ENCODE measurements around the gene APC. TPM values are rescaled to one million over a fixed set of nuclear protein-coding genes. Genes with fewer than 3 reads are reported as not detected.

APC gene
- total RNA-seq, 1 experiment from 2014 or later, result 40.0 TPM

DNA sequence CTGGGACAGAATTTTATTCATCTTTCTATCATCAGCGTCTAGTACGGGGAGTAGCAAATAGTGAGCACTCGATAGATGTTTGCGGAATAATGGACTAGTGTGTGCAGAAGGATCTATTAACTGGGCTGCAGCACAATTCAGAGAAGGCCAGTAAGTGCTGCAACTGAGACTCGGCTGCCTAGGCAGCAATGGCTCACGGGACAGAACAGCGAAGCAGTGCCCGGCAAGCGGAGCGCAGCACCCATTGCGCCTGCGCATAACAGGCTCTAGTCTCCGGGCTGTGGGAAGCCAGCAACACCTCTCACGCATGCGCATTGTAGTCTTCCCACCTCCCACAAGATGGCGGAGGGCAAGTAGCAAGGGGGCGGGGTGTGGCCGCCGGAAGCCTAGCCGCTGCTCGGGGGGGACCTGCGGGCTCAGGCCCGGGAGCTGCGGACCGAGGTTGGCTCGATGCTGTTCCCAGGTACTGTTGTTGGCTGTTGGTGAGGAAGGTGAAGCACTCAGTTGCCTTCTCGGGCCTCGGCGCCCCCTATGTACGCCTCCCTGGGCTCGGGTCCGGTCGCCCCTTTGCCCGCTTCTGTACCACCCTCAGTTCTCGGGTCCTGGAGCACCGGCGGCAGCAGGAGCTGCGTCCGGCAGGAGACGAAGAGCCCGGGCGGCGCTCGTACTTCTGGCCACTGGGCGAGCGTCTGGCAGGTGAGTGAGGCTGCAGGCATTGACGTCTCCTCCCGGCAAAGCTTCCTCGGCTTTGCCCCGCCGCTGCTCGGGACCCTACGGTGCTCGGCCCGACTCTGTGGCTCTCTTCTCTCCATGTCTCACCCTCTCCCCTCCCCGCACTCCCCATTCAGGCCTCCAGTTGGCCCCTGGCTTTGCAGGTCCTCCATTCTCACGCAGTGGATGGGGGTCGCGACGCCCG, 30.2 kb upstream of the APC start (continued):
- TF ChIP-seq, protein P1, sequence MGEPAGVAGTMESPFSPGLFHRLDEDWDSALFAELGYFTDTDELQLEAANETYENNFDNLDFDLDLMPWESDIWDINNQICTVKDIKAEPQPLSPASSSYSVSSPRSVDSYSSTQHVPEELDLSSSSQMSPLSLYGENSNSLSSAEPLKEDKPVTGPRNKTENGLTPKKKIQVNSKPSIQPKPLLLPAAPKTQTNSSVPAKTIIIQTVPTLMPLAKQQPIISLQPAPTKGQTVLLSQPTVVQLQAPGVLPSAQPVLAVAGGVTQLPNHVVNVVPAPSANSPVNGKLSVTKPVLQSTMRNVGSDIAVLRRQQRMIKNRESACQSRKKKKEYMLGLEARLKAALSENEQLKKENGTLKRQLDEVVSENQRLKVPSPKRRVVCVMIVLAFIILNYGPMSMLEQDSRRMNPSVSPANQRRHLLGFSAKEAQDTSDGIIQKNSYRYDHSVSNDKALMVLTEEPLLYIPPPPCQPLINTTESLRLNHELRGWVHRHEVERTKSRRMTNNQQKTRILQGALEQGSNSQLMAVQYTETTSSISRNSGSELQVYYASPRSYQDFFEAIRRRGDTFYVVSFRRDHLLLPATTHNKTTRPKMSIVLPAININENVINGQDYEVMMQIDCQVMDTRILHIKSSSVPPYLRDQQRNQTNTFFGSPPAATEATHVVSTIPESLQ (CRISPR knock-in tag; IDR thresholded peaks at IDR 0.05), result no peak

DNA sequence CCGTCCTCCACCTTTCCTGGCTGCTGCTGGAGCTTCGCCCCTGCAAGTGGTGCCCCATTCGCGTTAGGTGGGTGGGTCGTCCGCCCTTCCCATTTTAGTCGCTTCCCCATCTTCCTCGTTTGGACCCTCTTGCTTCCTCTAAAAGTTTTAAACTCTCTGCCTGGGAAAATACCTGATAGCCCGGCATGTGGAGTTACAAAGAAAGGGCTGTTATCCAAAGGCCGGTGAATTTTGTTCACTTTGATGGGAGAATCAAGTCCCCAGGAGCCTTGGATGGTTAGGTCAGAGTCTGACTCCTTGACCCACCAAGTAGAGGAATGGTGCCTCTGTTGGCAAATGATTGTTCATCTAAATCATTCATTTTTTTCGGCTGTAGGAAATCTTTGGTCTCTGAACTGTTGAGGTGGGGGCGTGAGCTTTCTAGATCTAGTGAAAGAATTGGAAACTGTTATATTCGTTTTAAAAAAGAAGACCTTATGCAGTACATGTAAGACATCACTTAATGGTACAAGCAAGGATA, 29.5 kb upstream of the APC start:
- H3K9me3 Mint-ChIP-seq, result no peaks in the 10 kb centered on the region
- H3K4me3 Mint-ChIP-seq, result peak overlapping the region; percentile 92
- no peaks in the 10 kb centered on the region for H3K27me3 Mint-ChIP-seq (ENCODE audit: low read depth)
- TF ChIP-seq ZNF219 (CRISPR knock-in tag; IDR thresholded peaks at IDR 0.05; ENCODE audit: borderline replicate concordance) (no peak), EMX1 (CRISPR knock-in tag; IDR thresholded peaks at IDR 0.05) (no peak), NFE2L1 (CRISPR knock-in tag; IDR thresholded peaks at IDR 0.05) (no peak), NFATC4 (CRISPR knock-in tag; IDR thresholded peaks at IDR 0.05) (no peak), CREB1 (CRISPR knock-in tag; IDR thresholded peaks at IDR 0.05) (no peak), SMAD3 (CRISPR knock-in tag; IDR thresholded peaks at IDR 0.05; ENCODE audit: borderline replicate concordance) (no peak)
- TF ChIP-seq, protein P2, sequence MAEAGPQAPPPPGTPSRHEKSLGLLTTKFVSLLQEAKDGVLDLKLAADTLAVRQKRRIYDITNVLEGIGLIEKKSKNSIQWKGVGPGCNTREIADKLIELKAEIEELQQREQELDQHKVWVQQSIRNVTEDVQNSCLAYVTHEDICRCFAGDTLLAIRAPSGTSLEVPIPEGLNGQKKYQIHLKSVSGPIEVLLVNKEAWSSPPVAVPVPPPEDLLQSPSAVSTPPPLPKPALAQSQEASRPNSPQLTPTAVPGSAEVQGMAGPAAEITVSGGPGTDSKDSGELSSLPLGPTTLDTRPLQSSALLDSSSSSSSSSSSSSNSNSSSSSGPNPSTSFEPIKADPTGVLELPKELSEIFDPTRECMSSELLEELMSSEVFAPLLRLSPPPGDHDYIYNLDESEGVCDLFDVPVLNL (CRISPR knock-in tag; IDR thresholded peaks at IDR 0.05; ENCODE audit: borderline replicate concordance, low read depth), result no peak
- TF ChIP-seq, protein P3, sequence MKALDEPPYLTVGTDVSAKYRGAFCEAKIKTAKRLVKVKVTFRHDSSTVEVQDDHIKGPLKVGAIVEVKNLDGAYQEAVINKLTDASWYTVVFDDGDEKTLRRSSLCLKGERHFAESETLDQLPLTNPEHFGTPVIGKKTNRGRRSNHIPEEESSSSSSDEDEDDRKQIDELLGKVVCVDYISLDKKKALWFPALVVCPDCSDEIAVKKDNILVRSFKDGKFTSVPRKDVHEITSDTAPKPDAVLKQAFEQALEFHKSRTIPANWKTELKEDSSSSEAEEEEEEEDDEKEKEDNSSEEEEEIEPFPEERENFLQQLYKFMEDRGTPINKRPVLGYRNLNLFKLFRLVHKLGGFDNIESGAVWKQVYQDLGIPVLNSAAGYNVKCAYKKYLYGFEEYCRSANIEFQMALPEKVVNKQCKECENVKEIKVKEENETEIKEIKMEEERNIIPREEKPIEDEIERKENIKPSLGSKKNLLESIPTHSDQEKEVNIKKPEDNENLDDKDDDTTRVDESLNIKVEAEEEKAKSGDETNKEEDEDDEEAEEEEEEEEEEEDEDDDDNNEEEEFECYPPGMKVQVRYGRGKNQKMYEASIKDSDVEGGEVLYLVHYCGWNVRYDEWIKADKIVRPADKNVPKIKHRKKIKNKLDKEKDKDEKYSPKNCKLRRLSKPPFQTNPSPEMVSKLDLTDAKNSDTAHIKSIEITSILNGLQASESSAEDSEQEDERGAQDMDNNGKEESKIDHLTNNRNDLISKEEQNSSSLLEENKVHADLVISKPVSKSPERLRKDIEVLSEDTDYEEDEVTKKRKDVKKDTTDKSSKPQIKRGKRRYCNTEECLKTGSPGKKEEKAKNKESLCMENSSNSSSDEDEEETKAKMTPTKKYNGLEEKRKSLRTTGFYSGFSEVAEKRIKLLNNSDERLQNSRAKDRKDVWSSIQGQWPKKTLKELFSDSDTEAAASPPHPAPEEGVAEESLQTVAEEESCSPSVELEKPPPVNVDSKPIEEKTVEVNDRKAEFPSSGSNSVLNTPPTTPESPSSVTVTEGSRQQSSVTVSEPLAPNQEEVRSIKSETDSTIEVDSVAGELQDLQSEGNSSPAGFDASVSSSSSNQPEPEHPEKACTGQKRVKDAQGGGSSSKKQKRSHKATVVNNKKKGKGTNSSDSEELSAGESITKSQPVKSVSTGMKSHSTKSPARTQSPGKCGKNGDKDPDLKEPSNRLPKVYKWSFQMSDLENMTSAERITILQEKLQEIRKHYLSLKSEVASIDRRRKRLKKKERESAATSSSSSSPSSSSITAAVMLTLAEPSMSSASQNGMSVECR (CRISPR knock-in tag; IDR thresholded peaks at IDR 0.05; ENCODE audit: borderline replicate concordance), result no peak
- TF ChIP-seq, protein P4, sequence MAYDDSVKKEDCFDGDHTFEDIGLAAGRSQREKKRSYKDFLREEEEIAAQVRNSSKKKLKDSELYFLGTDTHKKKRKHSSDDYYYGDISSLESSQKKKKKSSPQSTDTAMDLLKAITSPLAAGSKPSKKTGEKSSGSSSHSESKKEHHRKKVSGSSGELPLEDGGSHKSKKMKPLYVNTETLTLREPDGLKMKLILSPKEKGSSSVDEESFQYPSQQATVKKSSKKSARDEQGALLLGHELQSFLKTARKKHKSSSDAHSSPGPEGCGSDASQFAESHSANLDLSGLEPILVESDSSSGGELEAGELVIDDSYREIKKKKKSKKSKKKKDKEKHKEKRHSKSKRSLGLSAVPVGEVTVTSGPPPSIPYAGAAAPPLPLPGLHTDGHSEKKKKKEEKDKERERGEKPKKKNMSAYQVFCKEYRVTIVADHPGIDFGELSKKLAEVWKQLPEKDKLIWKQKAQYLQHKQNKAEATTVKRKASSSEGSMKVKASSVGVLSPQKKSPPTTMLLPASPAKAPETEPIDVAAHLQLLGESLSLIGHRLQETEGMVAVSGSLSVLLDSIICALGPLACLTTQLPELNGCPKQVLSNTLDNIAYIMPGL (CRISPR knock-in tag; IDR thresholded peaks at IDR 0.05), result no peak
- TF ChIP-seq, protein P1 (CRISPR knock-in tag; IDR thresholded peaks at IDR 0.05), result no peak
- no peaks in the 10 kb centered on the region for H3K36me3 Mint-ChIP-seq
- CTCF ChIA-PET, result interaction anchor here (0.7 to 2.6 kb wide), 4 partner anchors 11 to 140 kb away, joined by 3 to 19 read pairs (median 4); no protein-coding TSS in a partner anchor
- ATAC-seq (no peak), DNase-seq (ENCODE audit: low spot score) (no peak)
- POLR2A ChIA-PET, result interaction anchor here (0.6 to 1.3 kb wide), 3 partner anchors 16 to 1799 kb away, joined by 4 to 8 read pairs (median 7); no protein-coding TSS in a partner anchor
- peaks cover 41% of the 10 kb centered on the region for H3K4me1 Mint-ChIP-seq
- peak overlapping the region; percentile 90 for H3K27ac Mint-ChIP-seq

Measured in WTC11 (cell line).